Neural progenitor cell (in vitro differentiated cells): Measurements from ENCODE around the gene C8B.

Source experiments
- EZH2 ChIP-seq: fragments of 200-600 bp; sonication (generic); IDR thresholded peaks from 2 replicates; pipeline ENCODE4 v1.6.1; 2017; ENCODE audit warnings: antibody characterized with exemption, mild to moderate bottlenecking, moderate library complexity
- EZH2phosphoT487 ChIP-seq: fragments of 200-600 bp; sonication (generic); IDR thresholded peaks from 2 replicates; pipeline ENCODE4 v1.6.1; 2017; ENCODE audit warnings: antibody characterized with exemption
- TF ChIP-seq, protein P1 (sequence below): fragments of 200-600 bp; sonication (generic); IDR thresholded peaks from 2 replicates; pipeline ENCODE4 v1.5.1; 2017; ENCODE audit warnings: antibody characterized with exemption, mild to moderate bottlenecking

DNA sequence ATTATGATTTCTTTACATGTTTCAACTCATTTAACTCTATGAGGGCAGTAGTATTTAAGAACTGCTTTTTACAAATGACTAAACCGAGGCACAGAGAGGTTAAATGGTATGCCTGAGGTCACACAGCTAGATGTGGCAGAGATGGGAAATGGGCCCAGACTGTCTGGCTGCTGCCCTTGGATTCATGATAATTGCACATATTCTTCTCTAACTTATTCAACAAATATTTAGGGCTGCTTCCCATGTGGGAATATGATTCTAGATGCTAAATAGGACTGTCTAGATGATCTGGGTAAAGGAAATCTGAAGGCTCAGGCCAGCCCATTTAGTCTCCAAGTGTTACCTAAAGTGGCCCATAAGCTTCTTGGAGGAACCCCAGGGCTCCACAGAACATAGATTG lies 85.0 kb downstream of the C8B start:
- TF ChIP-seq EZH2 (no peak), EZH2phosphoT487 (no peak)
- TF ChIP-seq, protein P1, sequence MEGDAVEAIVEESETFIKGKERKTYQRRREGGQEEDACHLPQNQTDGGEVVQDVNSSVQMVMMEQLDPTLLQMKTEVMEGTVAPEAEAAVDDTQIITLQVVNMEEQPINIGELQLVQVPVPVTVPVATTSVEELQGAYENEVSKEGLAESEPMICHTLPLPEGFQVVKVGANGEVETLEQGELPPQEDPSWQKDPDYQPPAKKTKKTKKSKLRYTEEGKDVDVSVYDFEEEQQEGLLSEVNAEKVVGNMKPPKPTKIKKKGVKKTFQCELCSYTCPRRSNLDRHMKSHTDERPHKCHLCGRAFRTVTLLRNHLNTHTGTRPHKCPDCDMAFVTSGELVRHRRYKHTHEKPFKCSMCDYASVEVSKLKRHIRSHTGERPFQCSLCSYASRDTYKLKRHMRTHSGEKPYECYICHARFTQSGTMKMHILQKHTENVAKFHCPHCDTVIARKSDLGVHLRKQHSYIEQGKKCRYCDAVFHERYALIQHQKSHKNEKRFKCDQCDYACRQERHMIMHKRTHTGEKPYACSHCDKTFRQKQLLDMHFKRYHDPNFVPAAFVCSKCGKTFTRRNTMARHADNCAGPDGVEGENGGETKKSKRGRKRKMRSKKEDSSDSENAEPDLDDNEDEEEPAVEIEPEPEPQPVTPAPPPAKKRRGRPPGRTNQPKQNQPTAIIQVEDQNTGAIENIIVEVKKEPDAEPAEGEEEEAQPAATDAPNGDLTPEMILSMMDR, result no peak
